PC-9 (cell line): ENCODE data around the gene RPL28.

ENCODE experiments used
- CTCF ChIP-seq: fragments of 200-600 bp; sonication (generic); conservative IDR thresholded peaks from 2 replicates; pipeline ENCODE4 v1.6.1; 2017; ENCODE audit warnings: mixed run types, antibody characterized with exemption, mild to moderate bottlenecking, moderate library complexity
- EZH2 ChIP-seq: fragments of 200-600 bp; sonication (generic); IDR thresholded peaks from 2 replicates; pipeline ENCODE4 v1.8.0; 2017; ENCODE audit warnings: antibody characterized with exemption, low read depth

GRCh38 chr19:55437410-55437809 lies 51.7 kb downstream of the RPL28 start:
- TF ChIP-seq CTCF (no peak), EZH2 (no peak)
